GM21825 (cell line): ENCODE results near the gene ALOX12B.
"Not testable (repeated sequence)": the region's sequence is repeated elsewhere in the genome, so short reads cannot be mapped to it uniquely, and the experiment has no call there.

Experiments
- ATAC-seq: cut with Tn5 transposase; IDR thresholded peaks from one replicate; pipeline ENCODE4 v1.9.1; 2021; ENCODE audit warnings: mild to moderate bottlenecking, moderate library complexity; ENCODE audit not compliant: unreplicated experiment

ALOX12B gene

GRCh38 chr17:8046929-8047768 lies 40.4 kb downstream of the ALOX12B start:
- no peak for ATAC-seq

DNA sequence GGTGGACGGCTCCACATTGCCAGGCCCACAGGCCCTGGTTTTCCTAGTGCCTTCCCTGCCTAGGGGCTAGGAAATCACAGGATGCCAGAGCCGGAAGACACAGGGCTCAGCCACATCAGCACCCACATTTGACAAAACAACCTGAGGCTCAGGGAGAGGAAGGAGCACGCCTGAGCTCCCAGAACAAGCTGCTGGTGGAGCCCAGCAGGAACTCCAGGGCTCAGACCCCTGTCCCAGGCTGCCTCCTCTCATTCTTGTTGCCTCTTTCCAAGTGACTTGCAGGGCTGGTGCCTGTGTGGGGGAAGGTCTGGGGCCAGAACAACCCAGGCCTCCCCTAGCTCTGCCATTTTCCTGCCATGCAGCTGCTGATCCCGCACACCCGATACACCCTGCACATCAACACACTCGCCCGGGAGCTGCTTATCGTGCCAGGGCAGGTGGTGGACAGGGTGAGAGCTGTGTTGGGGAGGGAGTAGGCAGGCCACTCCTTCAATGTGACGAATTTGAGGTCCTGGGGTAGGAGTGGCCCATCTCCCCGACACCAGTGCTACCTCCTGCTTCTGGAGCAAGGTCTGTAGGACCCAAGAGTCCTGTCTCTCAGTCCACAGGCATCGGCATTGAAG lies 41.1 kb downstream of the ALOX12B start:
- no peak for ATAC-seq

DNA sequence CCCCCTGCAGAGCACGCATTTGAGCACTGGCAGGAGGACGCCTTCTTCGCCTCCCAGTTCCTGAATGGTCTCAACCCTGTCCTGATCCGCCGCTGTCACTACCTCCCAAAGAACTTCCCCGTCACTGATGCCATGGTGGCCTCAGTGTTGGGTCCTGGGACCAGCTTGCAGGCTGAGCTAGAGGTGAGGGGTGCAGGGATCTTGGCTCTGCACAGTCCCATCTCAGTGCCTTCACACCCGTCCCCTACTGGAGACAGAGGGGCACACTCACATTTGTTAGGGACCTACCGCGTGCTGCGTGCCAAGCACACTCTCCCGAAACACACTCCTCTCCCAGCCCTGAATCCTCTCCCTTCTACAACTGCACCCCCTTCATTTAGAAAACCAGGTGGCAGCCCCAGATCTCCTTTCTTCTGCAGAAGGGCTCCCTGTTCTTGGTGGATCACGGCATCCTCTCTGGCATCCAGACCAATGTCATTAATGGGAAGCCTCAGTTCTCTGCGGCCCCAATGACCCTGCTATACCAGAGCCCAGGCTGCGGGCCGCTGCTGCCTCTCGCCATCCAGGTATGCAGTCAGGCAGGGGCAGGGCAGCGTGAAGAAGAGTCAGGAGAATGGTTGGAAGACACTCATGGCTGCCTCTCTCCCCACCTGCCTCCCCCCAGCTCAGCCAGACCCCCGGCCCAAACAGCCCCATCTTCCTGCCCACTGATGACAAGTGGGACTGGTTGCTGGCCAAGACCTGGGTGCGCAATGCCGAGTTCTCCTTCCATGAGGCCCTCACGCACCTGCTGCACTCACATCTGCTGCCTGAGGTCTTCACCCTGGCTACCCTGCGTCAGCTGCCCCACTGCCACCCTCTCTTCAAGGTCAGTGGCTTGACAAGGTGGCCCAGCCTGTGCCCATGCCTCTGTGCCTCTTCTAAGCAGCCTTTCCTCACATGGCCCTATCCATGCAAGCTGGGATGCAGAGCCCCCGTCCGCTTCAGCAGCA lies 42.4 kb downstream of the ALOX12B start:
- no peak for ATAC-seq

DNA sequence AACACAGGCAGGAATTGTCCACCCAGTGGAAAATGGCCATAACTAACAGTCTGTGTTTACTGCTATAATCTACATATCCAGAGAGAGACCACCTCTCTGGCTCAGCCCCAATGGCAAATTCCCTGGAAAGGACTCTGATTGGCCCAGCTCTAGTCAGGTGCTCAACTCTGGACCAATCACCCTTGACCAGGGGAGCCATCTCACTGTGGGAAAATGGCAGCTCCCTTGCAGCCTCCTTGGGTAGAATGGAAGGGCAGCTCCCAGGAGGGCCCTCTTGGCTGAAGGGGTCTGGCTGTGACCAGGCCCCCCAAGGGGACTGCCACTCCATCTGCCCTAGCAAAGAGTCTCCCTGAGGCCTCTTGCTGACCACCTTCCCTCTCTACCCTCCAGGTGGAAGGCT lies 45.5 kb downstream of the ALOX12B start:
- ATAC-seq = no peak

DNA sequence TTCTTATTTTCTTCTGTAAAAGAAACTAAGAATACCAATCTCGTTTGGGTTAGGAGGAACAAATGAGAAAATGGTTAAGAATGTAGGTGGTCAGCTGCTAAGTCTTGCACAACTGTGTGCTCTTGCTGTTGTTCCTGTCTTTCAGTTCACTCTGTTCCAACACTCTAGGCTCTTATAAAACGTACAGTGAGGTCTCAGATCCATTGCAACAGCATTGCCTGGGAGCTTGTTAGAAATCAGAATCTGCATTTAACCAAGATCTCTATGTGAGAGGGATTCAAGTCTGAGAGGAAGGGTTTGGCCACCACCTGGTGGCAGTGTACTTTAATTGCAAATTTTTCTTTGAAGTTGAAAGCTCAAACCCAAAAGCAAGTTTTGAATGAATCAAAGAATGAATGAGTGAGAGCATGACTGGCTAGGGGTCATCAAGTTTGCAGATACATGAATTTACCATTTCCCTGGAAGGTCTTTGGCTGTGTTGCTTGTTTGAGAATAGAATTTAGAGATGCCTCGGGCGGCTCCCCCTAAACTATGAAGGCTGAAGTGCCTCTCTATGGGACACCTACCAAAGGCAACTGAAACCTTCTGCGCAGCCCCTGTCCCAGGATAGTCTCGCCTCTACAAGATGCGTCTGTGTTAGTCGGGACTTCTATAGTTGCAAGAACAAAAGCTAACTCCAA lies 46.1 kb downstream of the ALOX12B start:
- no peak for ATAC-seq

GRCh38 chr17:8039611-8040168 lies 47.8 kb downstream of the ALOX12B start:
- ATAC-seq = no peak

DNA sequence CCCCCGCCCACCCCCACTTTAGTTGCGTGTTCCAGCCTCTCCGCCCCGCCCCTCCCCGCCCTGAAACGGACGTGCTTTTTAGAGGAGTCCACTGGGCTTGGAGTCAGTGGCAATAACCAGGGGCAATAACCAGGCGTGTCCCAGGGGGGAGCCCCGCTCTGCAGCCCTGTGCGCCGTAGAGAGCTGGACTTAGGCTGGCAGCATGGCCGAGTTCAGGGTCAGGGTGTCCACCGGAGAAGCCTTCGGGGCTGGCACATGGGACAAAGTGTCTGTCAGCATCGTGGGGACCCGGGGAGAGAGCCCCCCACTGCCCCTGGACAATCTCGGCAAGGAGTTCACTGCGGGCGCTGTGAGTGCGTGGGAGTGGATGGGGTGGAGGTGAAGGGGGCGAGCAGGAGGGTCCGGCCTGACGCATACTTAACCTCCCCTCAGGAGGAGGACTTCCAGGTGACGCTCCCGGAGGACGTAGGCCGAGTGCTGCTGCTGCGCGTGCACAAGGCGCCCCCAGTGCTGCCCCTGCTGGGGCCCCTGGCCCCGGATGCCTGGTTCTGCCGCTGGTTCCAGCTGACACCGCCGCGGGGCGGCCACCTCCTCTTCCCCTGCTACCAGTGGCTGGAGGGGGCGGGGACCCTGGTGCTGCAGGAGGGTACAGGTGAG lies 48.4 kb downstream of the ALOX12B start, which contains the start of gene ALOX15B:
TSS of gene ALOX15B (plus strand) at position 106 of the 657 bp plus-strand sequence. CDS start at position 203, 97 bp downstream.
- ATAC-seq = no peak

- no peak for ATAC-seq
Observed at GRCh38 chr17:8032442-8032841, 55.1 kb downstream of the ALOX12B start.

- ATAC-seq = no peak
Observed at GRCh38 chr17:8031950-8032349, 55.6 kb downstream of the ALOX12B start.

GRCh38 chr17:8031261-8031661 lies 56.3 kb downstream of the ALOX12B start:
- no peak for ATAC-seq

- no peak for ATAC-seq
Observed at GRCh38 chr17:8029121-8029520, 58.4 kb downstream of the ALOX12B start.

DNA sequence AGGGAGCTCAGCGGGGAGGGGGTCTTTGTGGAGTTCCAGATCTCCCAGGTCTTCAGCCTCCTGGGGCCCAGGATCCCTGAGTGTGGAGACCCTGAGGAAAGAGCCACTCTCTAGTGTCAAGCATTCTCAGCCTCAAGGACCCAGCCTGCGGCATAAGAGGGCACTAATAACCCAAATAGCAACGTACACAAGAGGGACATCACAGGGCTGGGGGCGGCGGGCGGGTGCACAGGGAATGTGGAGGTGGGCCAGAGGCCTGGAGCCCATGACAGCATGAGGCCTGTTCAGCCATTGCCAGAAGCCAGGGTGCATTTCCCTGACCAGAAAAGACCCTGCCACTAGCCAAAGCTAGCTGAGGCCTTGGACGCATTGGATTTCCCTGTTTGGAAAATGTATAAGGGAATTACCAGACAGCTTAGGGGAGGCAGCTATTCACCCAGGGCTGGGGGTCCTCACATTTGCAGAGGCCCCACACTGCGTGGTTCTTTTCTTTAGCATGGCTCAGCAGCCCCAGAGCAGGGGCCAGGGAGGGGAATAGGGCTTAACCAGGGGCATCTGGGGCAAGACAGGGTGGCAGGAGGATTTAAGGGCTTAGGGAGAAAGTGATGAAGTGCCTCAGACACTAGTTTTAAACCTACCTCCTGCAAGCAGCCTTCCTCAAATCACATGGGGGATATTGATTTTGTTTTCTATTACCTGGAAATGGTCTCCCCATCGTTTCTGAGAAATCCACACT lies 62.2 kb downstream of the ALOX12B start:
- ATAC-seq = no peak

GRCh38 chr17:8024161-8024560 lies 63.4 kb downstream of the ALOX12B start:
- not testable (repeated sequence) for ATAC-seq
